PFSK-1 (cell line): ENCODE data around the gene DND1.

Source experiments
- FOXP2 ChIP-seq: optimal IDR thresholded peaks from 2 replicates; pipeline ENCODE3; 2011; ENCODE audit warnings: borderline replicate concordance, control low read depth, inconsistent platforms; ENCODE audit not compliant: insufficient read depth; ENCODE audit errors: extremely low read length, extremely low read depth
- POLR2AphosphoS5 ChIP-seq: IDR thresholded peaks from 2 replicates; pipeline ENCODE4 v1.6.1; 2012; ENCODE audit warnings: low read depth, mild to moderate bottlenecking, control low read depth, low read length, moderate library complexity
- REST ChIP-seq, 2 experiments: IDR thresholded peaks; 2 replicates each; pipeline versions ENCODE4 v1.6.1 to v1.8.0; 2011 to 2012; ENCODE audit warnings: low read depth in 2 of 2, low read length in 2 of 2, control low read depth in 1 of 2, inconsistent platforms in 1 of 2, mild to moderate bottlenecking in 1 of 2, moderate library complexity in 1 of 2; ENCODE audit not compliant: insufficient read depth in 1 of 2
- SIN3A ChIP-seq: IDR thresholded peaks from 2 replicates; pipeline ENCODE4 v1.6.1; 2012; ENCODE audit warnings: mild to moderate bottlenecking, low read length, moderate library complexity, borderline replicate concordance; ENCODE audit not compliant: insufficient read depth
- TAF1 ChIP-seq: IDR thresholded peaks from 2 replicates; pipeline ENCODE4 v1.6.1; 2012; ENCODE audit warnings: low read length, control low read depth, borderline replicate concordance; ENCODE audit not compliant: insufficient read depth

The DND1 gene

DNA sequence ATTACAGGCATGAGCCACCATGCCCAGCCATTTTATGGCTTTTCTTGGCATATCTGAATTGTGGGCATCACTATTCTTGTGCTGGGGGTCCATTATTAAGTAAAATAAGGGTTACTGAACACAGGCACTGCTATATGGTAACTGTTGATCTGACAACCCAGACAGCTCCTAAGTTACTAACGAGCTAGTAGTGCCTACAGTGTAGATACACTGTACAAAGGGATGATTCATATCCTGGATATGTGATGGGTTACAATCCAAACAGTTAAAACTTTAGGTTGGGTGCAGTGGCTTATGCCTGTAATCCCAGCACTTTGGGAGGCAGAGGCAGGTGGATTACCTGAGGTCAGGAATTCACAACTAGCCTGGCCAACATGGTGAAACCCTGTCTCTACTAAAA, 44.7 kb downstream of the DND1 start:
- no peak for TF ChIP-seq FOXP2
- no peak for TF ChIP-seq POLR2AphosphoS5

DNA sequence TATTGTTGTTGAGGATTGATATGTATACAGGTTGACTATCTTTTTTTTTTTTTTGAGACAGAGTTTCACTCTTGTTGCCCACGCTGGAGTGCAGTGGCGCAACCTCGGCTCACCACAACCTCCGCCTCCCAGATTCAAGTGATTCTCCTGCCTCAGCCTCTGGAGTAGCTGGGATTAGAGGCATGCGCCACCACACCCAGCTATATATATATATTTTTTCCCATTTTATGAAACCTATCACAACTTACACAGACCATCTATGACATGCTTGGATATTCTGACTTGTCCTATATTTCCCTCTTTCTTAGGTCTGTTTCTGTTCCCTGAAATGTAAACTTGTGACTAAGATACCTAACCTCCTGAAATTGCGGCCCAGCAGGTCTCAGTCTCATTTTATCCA, 45.4 kb downstream of the DND1 start:
- no peak for TF ChIP-seq REST (IDR thresholded peaks at IDR 0.05; ENCODE audit: insufficient read depth in 1 of 2, low read depth in 2 of 2, low read length in 2 of 2)
- no peak for TF ChIP-seq SIN3A
- TF ChIP-seq FOXP2 = no peak
- TF ChIP-seq TAF1 = no peak
- TF ChIP-seq POLR2AphosphoS5 = no peak

DNA sequence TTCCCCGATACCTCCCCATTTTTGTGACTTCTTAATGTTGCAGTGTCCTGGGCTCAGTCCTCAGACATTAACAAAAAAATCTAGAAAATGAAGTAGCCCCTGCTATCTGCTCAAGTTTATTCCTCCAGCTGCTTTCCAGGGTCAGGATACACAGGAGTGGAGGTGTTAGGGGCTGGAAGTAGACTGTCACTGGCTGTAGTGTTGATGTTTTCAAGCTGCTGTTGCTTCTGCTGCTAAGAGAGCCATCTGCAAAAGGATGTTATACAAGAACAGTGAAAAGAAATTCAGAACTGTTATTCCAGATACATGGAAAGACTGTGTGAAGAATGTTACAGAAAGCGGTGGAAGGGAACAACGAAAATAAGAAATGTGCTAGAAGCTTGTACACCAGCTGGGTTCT, 51.1 kb downstream of the DND1 start:
- no peak for TF ChIP-seq TAF1
- TF ChIP-seq SIN3A = no peak
- TF ChIP-seq POLR2AphosphoS5 = no peak
- TF ChIP-seq REST (IDR thresholded peaks at IDR 0.05; ENCODE audit: insufficient read depth in 1 of 2, low read depth in 2 of 2, low read length in 2 of 2) = no peak
- no peak for TF ChIP-seq FOXP2
